ENCODE data around the gene GCNT3.

The GCNT3 gene

GRCh38 chr15:59611276-59612260, at the start of gene GCNT3:
TSS of gene GCNT3 (plus strand) at chr15:59611783. CDS start at chr15:59618239, 6,456 bp downstream.
- DNase-seq (ENCODE audit: low spot score), result no peak

- no peak for DNase-seq (ENCODE audit: low spot score)
Observed at GRCh38 chr15:59562448-59563186, 49.0 kb upstream of the GCNT3 start.

- no peak for DNase-seq (ENCODE audit: low spot score)
Observed at GRCh38 chr15:59565299-59565698, 46.3 kb upstream of the GCNT3 start.

GRCh38 chr15:59567324-59567723, 44.3 kb upstream of the GCNT3 start:
- no peak for DNase-seq (ENCODE audit: low spot score)

- no peak for DNase-seq (ENCODE audit: low spot score)
Observed at GRCh38 chr15:59569477-59569876, 42.1 kb upstream of the GCNT3 start.

- no peak for DNase-seq (ENCODE audit: low spot score)
Observed at GRCh38 chr15:59570315-59570714, 41.3 kb upstream of the GCNT3 start.

GRCh38 chr15:59571606-59572005, 40.0 kb upstream of the GCNT3 start:
- DNase-seq (ENCODE audit: low spot score), result no peak

- DNase-seq (ENCODE audit: low spot score), result no peak
Observed at GRCh38 chr15:59583088-59583487, 28.5 kb upstream of the GCNT3 start.

GRCh38 chr15:59587085-59587826, 24.3 kb upstream of the GCNT3 start:
- no peak for DNase-seq (ENCODE audit: low spot score)

- no peak for DNase-seq (ENCODE audit: low spot score)
Observed at GRCh38 chr15:59590027-59590426, 21.6 kb upstream of the GCNT3 start.

GRCh38 chr15:59591356-59591755, 20.2 kb upstream of the GCNT3 start:
- no peak for DNase-seq (ENCODE audit: low spot score)

GRCh38 chr15:59594493-59594942, 17.1 kb upstream of the GCNT3 start:
- DNase-seq (ENCODE audit: low spot score), result no peak

- no peak for DNase-seq (ENCODE audit: low spot score)
Observed at GRCh38 chr15:59594991-59595390, 16.6 kb upstream of the GCNT3 start.

GRCh38 chr15:59595434-59595915, 16.1 kb upstream of the GCNT3 start:
- DNase-seq (ENCODE audit: low spot score), result no peak

GRCh38 chr15:59596640-59597039, 14.9 kb upstream of the GCNT3 start:
- no peak for DNase-seq (ENCODE audit: low spot score)

- DNase-seq (ENCODE audit: low spot score), result no peak
Observed at GRCh38 chr15:59598461-59598860, 13.1 kb upstream of the GCNT3 start.

- DNase-seq (ENCODE audit: low spot score), result no peak
Observed at GRCh38 chr15:59605994-59606393, 5.6 kb upstream of the GCNT3 start.

- no peak for DNase-seq (ENCODE audit: low spot score)
Observed at GRCh38 chr15:59609730-59610712, 1.6 kb upstream of the GCNT3 start.

GRCh38 chr15:59614153-59614552, 2.6 kb downstream of the GCNT3 start:
- DNase-seq (ENCODE audit: low spot score), result no peak

GRCh38 chr15:59615661-59616060, 4.1 kb downstream of the GCNT3 start:
- DNase-seq (ENCODE audit: low spot score), result no peak

- DNase-seq (ENCODE audit: low spot score), result no peak
Observed at GRCh38 chr15:59616379-59616778, 4.8 kb downstream of the GCNT3 start.
